Glutamatergic neuron (in vitro differentiated cells): ENCODE data around the gene ANK3. TPM values are rescaled to one million over a fixed set of nuclear protein-coding genes. Genes with fewer than 3 reads are reported as not detected.

ENCODE experiments used
- DNase-seq: peaks from one replicate; pipeline ENCODE4 v3.0.0; 2022
- H3K27ac Mint-ChIP-seq: one replicate; pipeline ENCODE4 v1.8.0; 2020; ENCODE audit warnings: mild to moderate bottlenecking, mixed read lengths, inconsistent platforms; ENCODE audit not compliant: unreplicated experiment
- H3K27me3 Mint-ChIP-seq: one replicate; pipeline ENCODE4 v1.8.0; 2020; ENCODE audit warnings: mild to moderate bottlenecking, moderate library complexity, mixed read lengths, inconsistent platforms; ENCODE audit not compliant: unreplicated experiment
- H3K36me3 Mint-ChIP-seq: one replicate; pipeline ENCODE4 v1.8.0; 2020; ENCODE audit warnings: mild to moderate bottlenecking, mixed read lengths, inconsistent platforms; ENCODE audit not compliant: unreplicated experiment
- H3K4me1 Mint-ChIP-seq: one replicate; pipeline ENCODE4 v1.8.0; 2020; ENCODE audit warnings: mild to moderate bottlenecking, low read depth, mixed read lengths, inconsistent platforms; ENCODE audit not compliant: unreplicated experiment
- H3K4me3 Mint-ChIP-seq: one replicate; pipeline ENCODE4 v1.8.0; 2020; ENCODE audit warnings: mild to moderate bottlenecking, mixed read lengths, inconsistent platforms; ENCODE audit not compliant: unreplicated experiment
- H3K9me3 Mint-ChIP-seq: one replicate; pipeline ENCODE4 v1.8.0; 2020; ENCODE audit warnings: mild to moderate bottlenecking, moderate library complexity, mixed read lengths, inconsistent platforms; ENCODE audit not compliant: unreplicated experiment
- total RNA-seq: library from RNA; stranded (reverse); fragmentation: NEBNext Ultra II Directional; extraction: Animal tissue kit (Norgen Biotek cat#: 25700); gene quantifications from one replicate; pipeline ENCODE4 v1.2.1, GENCODE V29; 2021; ENCODE audit not compliant: unreplicated experiment
- TF ChIP-seq, protein P1 (sequence below): fragments of 200-600 bp; sonication (generic); IDR thresholded peaks from one replicate; pipeline ENCODE4 v1.5.0; 2021; ENCODE audit not compliant: partially characterized antibody, unreplicated experiment

ANK3 gene
- total RNA-seq, 1 donor from 2014 or later, result 84.9 TPM

DNA sequence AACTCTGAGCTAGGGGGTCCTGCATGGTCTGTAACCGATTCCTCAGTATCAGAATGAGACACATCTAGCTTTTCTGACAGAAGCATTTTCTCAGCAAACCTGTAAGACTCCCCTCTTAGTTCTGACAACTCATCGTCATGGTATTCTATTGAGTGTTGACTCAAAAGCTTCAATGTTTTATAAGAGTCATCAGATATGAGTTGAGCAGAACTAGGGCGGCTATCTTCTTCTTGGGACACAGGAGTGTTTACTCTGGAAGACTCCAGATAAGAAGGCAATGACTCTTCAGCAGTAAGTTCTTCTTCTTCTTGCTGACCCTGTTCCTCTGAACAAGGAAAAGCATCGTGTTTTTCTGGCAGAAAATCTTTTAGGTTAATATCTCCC is 316.3 kb downstream of the ANK3 start:
- H3K27me3 Mint-ChIP-seq, result peaks cover 2% of the 10 kb centered on the region
- H3K9me3 Mint-ChIP-seq, result no peaks in the 10 kb centered on the region
- no peak overlapping the region for H3K27ac Mint-ChIP-seq
- no peaks in the 10 kb centered on the region for H3K4me1 Mint-ChIP-seq
- DNase-seq, result no peak
- no peak overlapping the region for H3K4me3 Mint-ChIP-seq
- peaks cover 6% of the 10 kb centered on the region for H3K36me3 Mint-ChIP-seq
- TF ChIP-seq, protein P1, sequence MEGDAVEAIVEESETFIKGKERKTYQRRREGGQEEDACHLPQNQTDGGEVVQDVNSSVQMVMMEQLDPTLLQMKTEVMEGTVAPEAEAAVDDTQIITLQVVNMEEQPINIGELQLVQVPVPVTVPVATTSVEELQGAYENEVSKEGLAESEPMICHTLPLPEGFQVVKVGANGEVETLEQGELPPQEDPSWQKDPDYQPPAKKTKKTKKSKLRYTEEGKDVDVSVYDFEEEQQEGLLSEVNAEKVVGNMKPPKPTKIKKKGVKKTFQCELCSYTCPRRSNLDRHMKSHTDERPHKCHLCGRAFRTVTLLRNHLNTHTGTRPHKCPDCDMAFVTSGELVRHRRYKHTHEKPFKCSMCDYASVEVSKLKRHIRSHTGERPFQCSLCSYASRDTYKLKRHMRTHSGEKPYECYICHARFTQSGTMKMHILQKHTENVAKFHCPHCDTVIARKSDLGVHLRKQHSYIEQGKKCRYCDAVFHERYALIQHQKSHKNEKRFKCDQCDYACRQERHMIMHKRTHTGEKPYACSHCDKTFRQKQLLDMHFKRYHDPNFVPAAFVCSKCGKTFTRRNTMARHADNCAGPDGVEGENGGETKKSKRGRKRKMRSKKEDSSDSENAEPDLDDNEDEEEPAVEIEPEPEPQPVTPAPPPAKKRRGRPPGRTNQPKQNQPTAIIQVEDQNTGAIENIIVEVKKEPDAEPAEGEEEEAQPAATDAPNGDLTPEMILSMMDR, result no peak

DNA sequence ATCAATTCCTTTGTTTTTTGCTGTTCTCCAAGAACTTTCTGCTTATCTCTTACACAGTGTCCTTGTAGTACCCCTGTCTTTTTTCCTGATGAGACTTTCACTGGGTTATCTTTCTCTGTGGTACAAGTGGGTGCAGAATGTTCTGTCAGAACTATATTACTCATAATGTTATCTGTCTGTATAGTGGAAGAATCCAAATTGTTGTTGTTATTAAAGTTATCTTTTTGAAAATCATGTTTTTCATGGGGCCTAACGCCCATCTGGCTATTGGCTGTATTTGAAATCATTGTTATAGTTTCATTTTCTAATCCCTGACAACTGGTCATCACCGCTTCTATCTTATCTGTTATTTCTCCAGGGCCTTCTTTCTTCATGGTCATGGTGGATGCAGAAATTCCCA is 320.4 kb downstream of the ANK3 start:
- H3K27ac Mint-ChIP-seq, result no peak overlapping the region
- H3K4me3 Mint-ChIP-seq, result no peak overlapping the region
- H3K36me3 Mint-ChIP-seq, result peaks cover 6% of the 10 kb centered on the region

DNA sequence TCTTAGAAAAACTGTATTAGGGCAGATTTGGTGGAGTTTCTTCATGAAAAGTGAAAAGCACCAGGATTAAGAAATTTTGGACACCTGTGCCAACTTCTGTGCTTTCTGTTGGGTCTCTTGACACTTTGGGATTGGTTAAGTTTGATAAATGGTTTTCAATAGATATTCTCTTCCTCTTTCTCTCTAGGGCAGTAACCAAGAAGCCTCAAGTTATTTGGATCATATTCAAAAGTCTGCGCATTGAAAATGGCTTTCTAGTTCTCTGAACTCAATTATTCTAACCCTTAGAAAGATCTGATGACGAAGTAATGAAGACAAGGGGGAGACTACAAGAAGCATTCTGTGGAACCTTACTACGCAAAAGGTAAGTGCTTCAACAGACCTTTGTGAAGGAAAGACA is 339.3 kb downstream of the ANK3 start:
- H3K9me3 Mint-ChIP-seq, result no peaks in the 10 kb centered on the region
- H3K4me1 Mint-ChIP-seq, result peaks cover 2% of the 10 kb centered on the region
- TF ChIP-seq, protein P1, result no peak
- H3K27me3 Mint-ChIP-seq, result no peaks in the 10 kb centered on the region
- no peaks in the 10 kb centered on the region for H3K36me3 Mint-ChIP-seq
- H3K27ac Mint-ChIP-seq, result no peak overlapping the region
- no peak for DNase-seq
- H3K4me3 Mint-ChIP-seq, result no peak overlapping the region

More for the DNA sequence above, 320.4 kb downstream of the ANK3 start:
- no peak for DNase-seq
- H3K4me1 Mint-ChIP-seq, result no peaks in the 10 kb centered on the region
- TF ChIP-seq, protein P1, result no peak
- peaks cover 3% of the 10 kb centered on the region for H3K27me3 Mint-ChIP-seq
- no peaks in the 10 kb centered on the region for H3K9me3 Mint-ChIP-seq

DNA sequence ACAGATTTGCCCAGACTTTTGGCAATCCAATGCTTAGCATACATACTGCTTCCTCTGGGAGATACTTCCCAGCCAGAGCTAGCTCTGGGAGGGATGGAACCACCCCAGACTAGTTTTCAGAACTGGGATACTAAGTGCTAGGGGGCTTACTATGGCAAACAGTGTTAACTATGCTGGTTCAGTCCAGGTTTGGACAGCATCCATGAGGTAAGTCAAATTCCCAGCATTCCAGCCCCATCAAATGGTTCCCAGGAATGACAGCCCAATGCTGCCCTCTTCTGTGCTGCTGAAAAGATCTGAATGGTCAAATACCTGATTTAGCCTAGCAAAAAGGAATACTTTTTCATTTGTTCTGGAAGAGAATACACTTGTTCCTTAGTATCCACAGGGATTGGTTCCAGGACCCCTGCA is 341.6 kb downstream of the ANK3 start:
- Mint-ChIP-seq H3K36me3 (no peaks in the 10 kb centered on the region), H3K9me3 (no peaks in the 10 kb centered on the region), H3K4me3 (no peak overlapping the region), H3K27me3 (no peaks in the 10 kb centered on the region), H3K27ac (no peak overlapping the region), H3K4me1 (peaks cover 2% of the 10 kb centered on the region)
- TF ChIP-seq, protein P1, result no peak
- no peak for DNase-seq

DNA sequence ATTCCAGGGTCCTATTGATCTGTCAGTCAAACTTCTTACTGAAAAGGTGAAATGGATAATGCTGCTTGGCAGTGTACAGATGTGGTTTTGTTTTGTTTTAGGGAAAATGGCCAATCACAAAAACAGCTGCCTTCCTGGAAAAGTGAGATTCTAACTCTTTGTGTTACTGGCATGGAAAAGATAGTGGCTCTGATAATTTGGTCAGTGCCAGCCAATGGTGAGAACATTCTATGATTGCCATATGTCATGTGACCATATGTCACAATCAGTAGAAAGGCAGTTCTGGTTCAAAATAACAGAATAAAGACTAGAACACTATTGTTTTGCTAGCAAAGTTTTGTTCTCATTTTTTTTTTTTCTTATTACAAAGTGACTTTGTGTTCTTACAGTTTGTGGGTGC is 344.1 kb downstream of the ANK3 start:
- DNase-seq, result no peak
- Mint-ChIP-seq H3K9me3 (no peaks in the 10 kb centered on the region), H3K4me3 (no peak overlapping the region), H3K27me3 (no peaks in the 10 kb centered on the region), H3K36me3 (no peaks in the 10 kb centered on the region), H3K4me1 (peaks cover 2% of the 10 kb centered on the region), H3K27ac (no peak overlapping the region)
- TF ChIP-seq, protein P1, result no peak
